ENCODE results near the gene HAAO. TPM values are rescaled to one million over a fixed set of nuclear protein-coding genes. Genes with fewer than 3 reads are reported as not detected.
"Not testable (repeated sequence)": the region's sequence is repeated elsewhere in the genome, so short reads cannot be mapped to it uniquely, and the experiment has no call there.

The HAAO gene
- total RNA-seq (2014; rRNA removed; shearing (Covaris generic)): not detected in 2 replicates

DNA sequence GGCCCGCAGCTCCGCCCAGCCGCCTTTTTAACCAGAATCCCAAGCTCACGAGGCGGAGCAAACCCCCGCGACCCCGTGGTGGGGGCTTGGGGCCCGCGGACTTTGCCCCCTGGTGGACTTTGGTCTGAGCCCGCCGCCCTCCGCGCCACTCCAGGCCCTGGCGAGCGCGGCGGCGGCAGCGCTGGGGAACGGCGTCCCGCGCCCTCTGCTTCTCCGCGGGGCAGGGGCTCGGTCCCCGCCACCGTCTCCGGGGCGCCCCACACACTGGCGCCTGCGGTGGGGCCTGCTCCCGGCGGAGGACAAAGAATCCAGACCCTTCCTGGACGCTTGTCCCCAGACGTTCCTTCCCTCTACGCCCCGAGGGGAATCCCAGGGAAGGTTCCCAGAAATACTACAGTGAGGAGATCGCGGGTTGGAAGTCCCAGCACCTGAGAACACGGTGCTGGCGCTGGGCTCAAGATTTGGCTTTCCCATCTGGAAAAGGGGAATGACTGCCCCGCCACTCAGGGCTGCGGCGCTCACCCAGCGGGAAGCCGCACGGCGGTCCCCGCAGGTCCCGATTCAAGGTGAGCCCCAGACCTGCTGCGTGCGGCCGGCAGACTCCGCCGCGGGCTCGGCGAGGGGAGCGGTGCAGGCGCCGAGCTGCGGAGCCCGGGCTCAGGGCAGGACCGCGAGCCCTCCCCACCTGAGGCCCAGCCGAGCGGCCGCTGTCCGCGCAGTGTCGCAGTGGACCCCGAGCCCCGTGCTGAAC lies at the start of gene HAAO:
TSS of gene HAAO (minus strand) at position 1 of the 751 bp plus-strand sequence. CDS start 47 bp downstream, outside the sequence.
- DNase-seq (ENCODE audit: low read depth): no peak

DNA sequence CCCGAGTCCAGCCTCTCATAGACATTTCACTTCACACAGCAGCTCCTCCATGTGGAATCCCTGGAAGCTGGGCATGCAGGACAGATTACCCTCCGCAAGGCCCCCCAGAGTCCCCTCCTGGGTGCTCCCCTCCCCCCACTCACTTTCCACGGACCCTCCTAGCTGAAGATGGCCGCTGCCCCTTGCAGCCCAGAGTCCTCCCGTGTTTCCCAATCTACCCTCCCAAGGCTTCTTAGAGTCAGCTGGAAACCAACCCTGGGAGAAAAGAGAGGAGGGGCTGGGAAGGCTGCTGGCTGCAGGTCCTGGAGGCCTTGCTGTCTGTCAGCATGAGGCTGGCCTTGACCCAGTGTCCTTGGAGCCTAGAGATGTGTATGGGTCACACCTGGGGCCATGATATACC lies 49.0 kb upstream of the HAAO start:
- no peak for DNase-seq (ENCODE audit: low read depth)

DNA sequence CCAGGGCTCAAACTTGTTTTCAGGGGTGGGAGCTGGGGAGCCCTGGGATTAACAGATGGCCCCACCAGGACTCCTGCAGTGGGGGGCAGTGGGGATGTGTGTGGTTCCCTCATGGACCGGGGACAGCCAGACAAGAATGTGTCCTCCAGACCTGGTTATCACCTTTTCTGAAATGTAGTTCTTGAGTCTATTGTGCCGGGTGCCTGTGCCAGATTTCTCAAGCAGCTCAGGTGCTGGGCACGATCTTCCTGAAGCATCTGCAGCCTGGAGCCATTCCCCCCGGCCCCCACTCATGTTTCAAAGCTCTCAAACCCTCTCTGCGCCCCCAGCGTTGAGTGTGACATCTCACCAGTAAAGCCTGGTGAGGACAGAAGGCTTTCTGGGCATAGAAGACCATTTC lies 48.4 kb upstream of the HAAO start:
- DNase-seq (ENCODE audit: low read depth): no peak

DNA sequence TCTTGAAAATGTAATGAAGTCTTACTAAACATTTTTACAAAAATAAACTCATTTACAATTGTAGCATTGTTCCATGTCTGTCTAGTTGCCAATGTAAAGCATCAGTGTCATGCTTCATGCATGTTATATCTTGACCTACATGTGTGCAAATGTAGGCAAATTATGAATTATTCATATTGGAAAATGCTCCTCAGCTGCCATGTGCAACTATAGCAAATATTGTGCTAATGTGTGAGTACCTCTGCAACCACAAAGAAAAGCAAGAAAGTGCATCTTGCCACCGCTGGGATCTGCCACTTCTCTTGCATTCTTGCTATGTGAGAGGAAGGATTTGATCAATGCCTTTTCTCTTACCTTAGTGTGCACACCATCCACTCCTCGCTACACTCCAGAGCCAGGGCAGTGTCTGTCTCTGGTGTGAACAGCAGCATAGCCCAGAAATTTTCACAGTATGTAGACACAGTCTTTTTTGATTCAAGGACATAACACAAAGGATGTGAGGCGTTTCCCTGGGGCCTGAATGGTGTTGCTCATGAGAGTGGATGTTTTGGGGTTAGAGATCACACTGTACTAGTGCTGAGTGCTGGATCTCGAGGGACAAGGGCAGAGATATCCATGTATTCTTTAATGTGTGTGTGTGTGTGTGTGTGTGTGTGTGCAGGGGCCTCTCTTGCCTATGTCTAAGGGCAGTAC lies 47.6 kb upstream of the HAAO start:
- DNase-seq (ENCODE audit: low read depth): no peak

DNA sequence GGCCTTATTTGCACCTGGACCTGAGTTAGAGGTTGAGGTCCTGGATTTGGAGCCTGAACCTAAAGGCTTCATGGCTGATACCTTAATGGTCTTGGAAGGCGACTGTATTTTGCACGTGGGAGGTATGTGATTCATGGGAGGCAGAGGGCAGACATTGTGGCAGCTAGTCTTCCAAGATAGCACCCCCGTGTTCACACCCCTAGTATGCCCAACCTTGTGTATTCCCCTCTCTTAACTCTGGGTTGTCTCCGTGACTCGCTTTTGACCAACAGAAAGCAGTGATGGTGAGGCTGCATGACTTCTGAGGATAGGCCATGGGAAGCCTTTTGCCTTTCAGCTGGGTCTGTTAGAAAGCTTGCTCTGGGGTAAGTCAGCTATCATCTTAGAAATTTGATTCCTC lies 45.8 kb upstream of the HAAO start:
- DNase-seq (ENCODE audit: low read depth): no peak

DNA sequence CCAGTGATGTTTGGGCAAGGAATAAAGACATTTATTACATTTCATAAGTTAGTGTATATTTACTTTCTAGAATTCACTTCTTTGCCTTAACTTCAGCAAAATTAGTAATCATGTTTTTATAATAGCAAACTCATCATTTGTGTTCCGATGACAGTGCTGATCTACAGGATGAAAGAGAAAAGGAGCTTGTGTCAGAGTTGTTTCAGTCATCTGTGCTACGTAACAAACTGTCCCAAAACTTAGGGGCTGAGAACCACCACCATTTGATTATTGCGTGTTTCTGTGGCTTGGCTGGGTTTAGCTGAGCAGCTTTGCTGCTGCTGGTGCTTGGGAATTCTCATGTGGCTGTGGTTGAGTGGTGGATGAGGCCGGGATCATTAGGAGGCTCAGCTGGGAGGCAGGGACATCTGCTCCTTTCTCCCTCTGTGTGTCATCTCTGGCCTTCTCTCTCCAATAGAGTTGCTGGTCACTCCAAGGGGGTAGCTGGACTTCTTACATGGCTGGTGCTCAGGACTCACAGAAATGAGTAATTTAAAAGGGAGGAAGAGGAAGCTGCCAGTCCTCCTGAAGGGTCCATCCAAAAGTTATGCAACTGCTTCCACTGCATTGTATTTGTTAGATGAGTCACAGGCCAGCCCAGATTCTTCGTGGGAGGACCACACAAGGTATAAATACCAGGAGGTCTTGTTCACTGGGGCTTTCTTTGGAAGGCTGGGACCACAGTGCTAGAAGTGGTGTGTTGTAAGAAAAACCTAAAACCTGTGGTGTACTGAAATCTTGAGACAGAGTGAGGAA lies 43.4 kb upstream of the HAAO start:
- DNase-seq (ENCODE audit: low read depth): peak; percentile 93

DNA sequence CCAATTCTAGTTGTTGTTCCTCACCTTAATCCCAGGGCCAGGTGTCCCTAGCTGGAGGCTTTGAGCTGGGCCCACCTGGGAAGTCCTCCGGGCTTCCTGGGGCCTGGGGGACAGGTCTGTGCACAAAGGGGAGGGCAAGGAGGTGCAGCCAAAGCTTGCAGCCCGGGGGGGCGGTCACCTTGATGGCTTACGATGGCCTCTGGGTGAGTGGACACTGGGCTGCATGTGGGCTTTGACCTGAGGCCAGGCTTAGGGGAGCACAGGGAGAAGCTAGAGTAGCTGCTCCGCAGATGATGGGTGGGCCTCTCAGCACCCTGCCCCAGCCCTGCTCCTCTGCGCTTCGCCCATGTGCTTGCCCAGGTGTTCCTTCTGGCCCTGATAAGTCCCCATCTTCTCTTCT lies 41.8 kb upstream of the HAAO start:
- DNase-seq (ENCODE audit: low read depth): no peak

DNA sequence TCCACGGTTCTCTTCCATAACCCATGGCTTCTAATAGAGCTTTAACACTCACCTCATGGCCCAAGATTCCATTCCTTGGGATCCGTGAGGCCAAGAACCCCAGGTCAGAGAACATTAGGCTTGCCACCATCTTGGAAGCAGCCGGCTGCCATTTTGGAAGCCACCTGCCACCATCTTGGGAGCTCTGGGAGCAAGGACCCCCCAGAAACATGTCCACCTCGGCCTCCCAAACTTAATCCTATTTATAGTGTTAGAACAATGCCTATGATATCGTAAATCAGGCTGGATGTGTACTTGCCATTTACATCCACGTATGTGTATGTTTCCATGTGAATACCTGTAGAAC lies 39.9 kb upstream of the HAAO start:
- no peak for DNase-seq (ENCODE audit: low read depth)

DNA sequence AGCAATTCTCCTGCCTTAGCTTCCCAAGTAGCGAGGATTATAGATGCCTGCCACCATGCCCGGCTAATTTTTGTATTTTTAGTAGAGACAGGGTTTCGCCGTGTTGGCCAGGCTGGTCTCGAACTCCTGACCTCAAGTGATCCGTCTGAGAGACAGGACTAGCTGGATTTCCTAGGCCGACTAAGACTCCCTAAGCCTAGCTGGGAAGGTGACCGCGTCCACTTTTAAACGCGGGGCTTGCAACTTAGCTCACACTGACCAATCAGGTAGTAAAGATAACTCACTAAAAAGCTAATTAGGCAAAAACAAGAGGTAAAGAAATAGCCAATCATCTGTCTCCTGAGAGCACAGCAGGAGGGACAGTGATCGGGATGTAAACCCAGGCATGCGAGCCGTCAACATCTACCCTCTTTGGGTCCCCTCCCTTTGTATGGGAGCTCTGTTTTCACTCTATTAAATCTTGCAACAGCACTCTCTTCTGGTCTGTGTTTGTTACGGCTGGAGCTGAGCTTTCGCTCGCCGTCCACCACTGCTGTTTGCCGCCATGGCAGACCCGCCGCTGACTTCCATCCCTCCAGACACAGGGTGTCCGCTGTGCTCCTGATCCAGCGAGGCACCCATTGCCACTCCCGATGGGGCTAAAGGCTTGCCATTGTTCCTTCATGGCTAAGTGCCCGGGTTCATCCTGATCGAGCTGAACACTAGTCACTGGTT lies 39.3 kb upstream of the HAAO start:
- DNase-seq (ENCODE audit: low read depth): not testable (repeated sequence)

DNA sequence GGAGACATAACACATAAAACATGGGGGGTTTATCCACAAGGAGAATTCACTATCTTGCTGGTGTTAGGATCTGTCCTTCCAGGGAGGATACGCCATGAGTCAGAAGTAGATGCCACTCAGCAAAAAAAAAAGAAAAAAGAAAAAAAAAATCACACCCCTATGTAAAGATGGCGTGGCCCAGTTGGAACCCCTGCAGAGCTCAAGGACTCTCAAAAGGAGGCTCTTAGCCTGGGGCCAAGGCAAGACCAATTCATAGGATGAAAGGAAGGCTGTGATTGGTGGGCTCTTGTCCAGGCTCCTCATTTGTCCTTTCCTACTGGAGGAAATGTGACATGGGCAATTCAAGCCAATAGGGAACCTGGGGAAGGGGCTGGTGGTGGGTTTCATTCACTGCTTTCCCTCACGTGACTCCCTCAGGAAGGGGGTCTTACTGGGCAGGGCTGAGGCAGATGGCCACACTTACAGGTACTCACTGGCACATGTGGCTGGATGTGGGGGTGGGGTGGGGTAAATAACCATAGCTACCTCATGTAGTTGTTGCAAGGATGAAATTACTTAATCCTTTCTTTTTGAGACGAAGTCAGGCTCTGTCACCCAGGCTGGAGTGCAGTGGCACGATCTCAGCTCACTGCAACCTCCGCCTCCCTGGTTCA lies 38.7 kb upstream of the HAAO start:
- peak; percentile 36 for DNase-seq (ENCODE audit: low read depth)

DNA sequence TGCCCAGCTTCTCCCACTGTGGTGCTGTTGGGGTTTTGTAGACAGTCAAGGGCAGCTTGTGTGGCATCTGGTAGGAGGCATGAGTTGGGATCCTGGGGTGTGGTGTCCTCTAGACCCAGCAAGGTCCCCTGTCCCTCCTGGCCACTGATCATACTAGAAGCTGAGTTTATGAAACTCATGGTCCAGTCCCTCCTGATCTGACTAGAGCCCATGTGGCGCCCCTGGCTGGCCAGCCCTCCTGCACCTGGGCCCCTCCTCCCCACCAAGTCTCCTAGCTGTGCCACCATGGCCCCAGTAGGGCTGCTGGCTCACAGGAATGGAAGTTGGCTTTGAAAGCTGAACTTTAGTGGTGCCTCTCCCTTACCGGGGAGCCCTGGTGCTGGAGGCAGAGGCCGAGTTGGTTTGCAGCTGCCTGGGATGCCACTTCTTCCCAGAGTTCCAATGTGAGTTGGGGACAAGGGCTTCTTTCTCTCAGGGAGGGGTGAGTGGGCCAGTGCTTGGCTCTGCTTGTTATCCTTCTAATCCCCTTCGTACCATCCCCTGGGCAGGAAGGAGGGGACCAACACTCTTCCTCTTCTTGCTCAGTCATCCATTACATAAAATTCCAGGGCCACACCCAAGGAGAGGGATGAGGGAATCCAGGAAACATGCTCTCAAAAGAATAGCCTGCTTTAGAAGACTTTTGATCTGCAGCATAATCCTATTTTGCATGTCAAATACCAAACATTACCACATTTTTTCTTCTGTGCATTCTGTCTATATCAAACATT lies 37.5 kb upstream of the HAAO start:
- DNase-seq (ENCODE audit: low read depth): no peak

DNA sequence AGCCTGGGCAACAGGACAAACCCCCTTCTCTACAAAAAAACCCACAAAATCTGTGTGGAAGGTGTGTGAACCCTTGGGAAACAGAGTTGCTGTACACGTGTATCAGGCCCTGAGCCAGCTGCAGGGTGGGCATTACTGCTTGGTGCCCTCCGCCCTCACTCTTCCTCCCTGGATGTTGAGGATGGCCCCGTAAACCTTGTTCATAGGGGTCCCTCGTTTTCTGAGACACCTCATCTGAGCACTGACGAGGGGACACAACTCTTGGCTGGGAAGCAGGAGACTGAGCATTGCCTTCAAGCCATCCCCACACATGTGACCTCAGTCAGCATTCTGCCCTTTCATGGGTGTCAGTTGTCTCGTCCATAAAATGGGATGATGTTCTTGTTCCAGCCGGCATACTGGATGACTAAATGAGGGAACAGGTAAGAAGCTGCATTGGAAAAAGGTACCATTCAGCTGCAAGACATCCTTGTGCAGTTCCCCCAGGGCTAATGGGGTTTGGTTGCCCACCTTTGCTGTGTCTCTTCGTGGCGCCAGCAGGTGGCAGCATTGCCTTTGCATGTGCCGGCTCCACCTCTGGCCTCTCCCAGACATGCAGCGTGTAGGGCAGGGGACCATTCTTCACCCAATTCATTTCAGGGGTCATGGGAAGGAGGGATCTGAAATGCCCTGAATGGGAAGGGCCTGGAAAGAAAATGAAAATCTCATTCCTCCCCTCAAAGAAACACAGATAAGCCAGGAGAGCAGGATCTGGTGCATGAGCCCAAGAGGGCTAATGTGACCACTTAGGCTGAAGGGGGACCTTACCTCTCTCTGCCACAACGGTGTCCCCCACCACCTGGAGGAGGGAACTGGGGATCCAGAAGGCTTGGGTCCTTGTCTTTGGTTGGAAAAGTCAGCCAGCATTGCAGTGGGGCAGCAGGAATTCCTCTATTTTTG lies 36.4 kb upstream of the HAAO start:
- peak; percentile 51 for DNase-seq (ENCODE audit: low read depth)

DNA sequence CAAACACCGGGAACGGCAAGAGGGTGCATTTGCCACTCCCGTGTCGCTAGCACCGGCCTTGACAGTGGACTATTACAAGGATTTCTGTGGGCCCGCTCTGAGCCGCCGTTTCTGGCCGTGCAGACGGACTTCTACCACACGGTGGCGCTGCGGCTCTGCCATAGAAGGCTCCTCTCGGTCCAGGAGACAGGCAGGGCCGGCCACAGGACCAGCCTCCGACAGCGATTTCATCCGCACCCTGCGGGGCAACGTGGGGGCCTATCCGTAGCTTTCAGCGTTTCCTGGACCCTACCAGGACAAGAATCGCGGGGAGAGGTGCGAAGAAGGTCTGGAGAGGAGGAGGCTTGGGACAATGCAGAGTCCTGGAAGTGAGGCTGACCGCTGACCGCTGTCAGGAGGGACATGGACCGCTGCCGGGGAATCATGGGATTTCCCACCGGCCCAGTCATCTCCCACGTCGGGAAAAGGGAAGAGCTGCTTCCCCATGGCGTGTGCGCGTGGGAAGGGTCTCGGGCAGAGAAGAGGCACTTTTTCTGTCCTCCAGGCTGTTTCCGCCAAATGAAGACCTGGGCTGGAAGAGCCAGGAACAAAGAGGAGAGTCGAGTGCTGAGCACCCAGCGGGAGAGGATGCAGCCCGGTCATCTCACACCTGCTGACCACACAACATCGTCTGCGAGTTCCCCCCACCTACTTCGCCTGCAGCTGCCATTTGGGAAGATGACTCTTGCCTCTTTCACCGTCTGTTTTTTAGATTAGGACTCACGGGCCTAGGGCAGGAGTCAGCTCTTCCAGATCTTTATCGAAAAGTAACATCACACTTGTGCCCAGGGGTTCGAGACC lies 35.5 kb upstream of the HAAO start:
- DNase-seq (ENCODE audit: low read depth): peak; percentile 74

DNA sequence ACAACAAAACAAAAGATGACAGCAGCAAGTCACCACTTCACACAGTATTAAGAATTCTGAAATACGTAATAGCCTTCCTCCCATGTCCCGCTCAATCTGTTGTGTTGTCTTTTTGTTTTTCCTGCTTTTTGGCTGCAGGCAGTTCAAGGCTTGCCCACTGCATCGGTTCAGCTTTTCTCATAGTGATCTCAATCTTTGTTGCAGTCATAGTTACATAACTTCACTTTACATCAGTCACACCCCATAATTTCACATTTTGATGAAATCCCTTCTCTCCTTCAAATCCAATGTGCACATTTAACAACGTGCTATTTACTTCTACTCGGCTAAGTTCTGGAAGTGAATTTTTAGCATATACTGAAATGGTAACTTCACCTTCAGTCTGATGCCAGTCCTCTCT lies 33.8 kb upstream of the HAAO start:
- no peak for DNase-seq (ENCODE audit: low read depth)

DNA sequence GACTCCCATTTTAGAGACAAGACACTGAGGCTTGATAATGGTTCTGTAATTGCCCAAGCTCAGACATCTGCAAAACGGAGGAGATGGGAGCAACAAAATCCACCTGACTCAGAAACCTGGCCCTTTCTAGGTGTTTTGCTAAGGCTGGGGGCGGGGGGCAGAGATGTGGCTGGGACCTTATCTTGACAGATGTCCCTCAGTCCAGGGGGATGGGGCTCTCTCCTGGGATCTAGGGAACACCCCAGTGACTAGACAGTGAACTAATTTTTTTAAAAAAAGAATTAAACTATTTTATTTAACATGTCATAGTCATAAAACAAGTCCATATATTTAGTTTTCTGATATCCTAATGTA lies 32.0 kb upstream of the HAAO start:
- DNase-seq (ENCODE audit: low read depth): no peak

DNA sequence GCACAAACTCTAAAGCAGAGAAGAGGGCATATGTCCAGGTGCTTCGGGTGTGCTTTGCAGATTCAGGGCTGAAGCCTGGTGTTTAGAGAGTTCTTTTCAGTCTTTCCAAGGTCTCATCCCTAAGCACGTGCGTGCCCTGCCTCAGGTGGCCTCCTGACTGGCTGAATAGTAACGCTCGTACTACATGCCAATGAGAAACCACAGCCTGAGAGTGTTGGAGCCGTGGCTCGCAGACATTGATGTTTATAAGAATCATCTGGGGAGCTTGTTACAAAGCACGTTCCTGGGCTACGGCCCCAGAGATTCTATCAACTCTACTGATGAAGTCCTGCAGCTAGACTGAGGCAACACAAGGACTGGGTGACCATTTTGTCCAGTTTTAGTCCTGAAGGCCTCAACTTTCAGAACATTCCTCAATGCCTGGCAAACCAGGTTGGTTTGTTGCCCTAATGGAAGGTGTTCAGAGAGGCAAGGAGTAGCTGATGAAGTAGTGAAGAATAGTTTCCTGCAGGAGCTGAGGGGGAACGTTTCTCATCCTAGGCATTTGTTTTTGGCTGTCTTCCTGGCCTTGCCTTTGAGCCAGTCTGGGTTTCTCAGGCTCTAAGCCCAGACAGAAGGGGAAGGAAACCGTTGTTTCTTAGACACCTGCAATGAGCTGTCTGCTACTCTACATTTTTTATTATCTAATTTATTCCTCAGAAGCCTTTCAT lies 31.5 kb upstream of the HAAO start:
- no peak for DNase-seq (ENCODE audit: low read depth)

DNA sequence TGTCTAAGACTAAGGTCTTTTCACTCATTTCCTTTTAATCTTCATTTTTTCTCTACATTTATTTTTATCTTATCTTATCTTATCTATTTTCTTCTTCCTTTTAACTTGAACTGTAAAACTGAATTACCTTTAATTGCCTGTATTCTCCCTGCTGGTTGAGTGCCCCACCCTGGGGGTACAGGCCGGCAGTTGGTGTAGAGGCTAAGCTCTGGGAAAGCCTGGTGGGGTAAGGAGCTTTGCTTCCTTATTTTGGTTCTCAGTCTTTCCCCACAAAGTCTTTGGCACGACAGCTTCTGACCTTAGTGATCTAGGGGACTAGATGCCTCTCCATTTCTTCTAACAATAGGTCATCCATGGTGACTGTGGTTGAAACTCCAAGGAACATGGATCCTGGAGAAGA lies 26.8 kb upstream of the HAAO start:
- DNase-seq (ENCODE audit: low read depth): no peak

DNA sequence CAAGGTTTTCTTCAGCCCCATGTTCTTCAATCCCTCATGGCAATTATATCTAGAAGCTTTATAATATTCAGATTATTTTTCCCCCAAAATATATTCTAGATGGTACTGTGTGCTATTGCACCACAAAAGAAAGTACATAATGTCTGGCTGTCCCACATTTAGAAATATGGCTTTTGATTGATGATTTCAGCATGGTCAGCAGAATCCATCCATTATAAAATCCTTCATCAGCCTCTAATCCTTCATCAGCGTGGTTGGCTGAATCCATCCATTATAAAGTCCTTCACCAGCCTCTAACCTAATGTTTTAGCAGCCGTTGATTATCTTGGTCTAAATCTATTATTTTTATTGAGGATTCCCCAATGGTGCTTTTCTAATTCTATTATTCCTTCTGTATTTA lies 23.3 kb upstream of the HAAO start:
- DNase-seq (ENCODE audit: low read depth): no peak
